Hematopoietic multipotent progenitor cell treated with erythropoietin and hydrocortisone succinate and interleukin-3 and kit ligand, for 15 days (in vitro differentiated cells): ENCODE results near the gene DSCAM.
"Not testable (repeated sequence)": the region's sequence is repeated elsewhere in the genome, so short reads cannot be mapped to it uniquely, and the experiment has no call there.

Source experiments
- DNase-seq: peaks from one replicate; pipeline ENCODE4 v3.0.0-alpha.2; 2015; ENCODE audit warnings: low spot score

The DSCAM gene

GRCh38 chr21:40320718-40321117 is 526.2 kb downstream of the DSCAM start:
- not testable (repeated sequence) for DNase-seq

GRCh38 chr21:40318371-40318770 is 528.6 kb downstream of the DSCAM start:
- DNase-seq, result no peak

GRCh38 chr21:40316104-40316503 is 530.9 kb downstream of the DSCAM start:
- no peak for DNase-seq

GRCh38 chr21:40315626-40316025 is 531.3 kb downstream of the DSCAM start:
- DNase-seq, result no peak

- DNase-seq, result no peak
Observed at GRCh38 chr21:40313260-40313659, 533.7 kb downstream of the DSCAM start.

GRCh38 chr21:40300300-40300699 is 546.7 kb downstream of the DSCAM start:
- no peak for DNase-seq

GRCh38 chr21:40299451-40299850 is 547.5 kb downstream of the DSCAM start:
- DNase-seq, result no peak

GRCh38 chr21:40294345-40294744 is 552.6 kb downstream of the DSCAM start:
- DNase-seq, result no peak

GRCh38 chr21:40291560-40291959 is 555.4 kb downstream of the DSCAM start:
- DNase-seq, result no peak

- DNase-seq, result no peak
Observed at GRCh38 chr21:40284409-40284808, 562.5 kb downstream of the DSCAM start.

GRCh38 chr21:40282912-40283886 is 563.8 kb downstream of the DSCAM start:
- DNase-seq, result no peak

- no peak for DNase-seq
Observed at GRCh38 chr21:40278345-40278744, 568.6 kb downstream of the DSCAM start.

- DNase-seq, result no peak
Observed at GRCh38 chr21:40276001-40276400, 571.0 kb downstream of the DSCAM start.

- no peak for DNase-seq
Observed at GRCh38 chr21:40272037-40272436, 574.9 kb downstream of the DSCAM start.

- no peak for DNase-seq
Observed at GRCh38 chr21:40271164-40271563, 575.8 kb downstream of the DSCAM start.

- DNase-seq, result no peak
Observed at GRCh38 chr21:40270047-40270446, 576.9 kb downstream of the DSCAM start.

GRCh38 chr21:40269239-40269638 is 577.7 kb downstream of the DSCAM start:
- DNase-seq, result no peak

GRCh38 chr21:40258456-40258855 is 588.5 kb downstream of the DSCAM start:
- DNase-seq, result not testable (repeated sequence)

- DNase-seq, result no peak
Observed at GRCh38 chr21:40257342-40257741, 589.6 kb downstream of the DSCAM start.

GRCh38 chr21:40255518-40256444 is 591.2 kb downstream of the DSCAM start:
- DNase-seq, result no peak

- no peak for DNase-seq
Observed at GRCh38 chr21:40254540-40255465, 592.2 kb downstream of the DSCAM start.

- DNase-seq, result no peak
Observed at GRCh38 chr21:40253112-40253511, 593.8 kb downstream of the DSCAM start.
